Measurements from ENCODE around the gene MCCC1.
A peak's percentile ranks its signal among the peaks of the same experiment; 100 is the strongest.
"Not testable (repeated sequence)": the region's sequence is repeated elsewhere in the genome, so short reads cannot be mapped to it uniquely, and the experiment has no call there.

The MCCC1 gene

DNA sequence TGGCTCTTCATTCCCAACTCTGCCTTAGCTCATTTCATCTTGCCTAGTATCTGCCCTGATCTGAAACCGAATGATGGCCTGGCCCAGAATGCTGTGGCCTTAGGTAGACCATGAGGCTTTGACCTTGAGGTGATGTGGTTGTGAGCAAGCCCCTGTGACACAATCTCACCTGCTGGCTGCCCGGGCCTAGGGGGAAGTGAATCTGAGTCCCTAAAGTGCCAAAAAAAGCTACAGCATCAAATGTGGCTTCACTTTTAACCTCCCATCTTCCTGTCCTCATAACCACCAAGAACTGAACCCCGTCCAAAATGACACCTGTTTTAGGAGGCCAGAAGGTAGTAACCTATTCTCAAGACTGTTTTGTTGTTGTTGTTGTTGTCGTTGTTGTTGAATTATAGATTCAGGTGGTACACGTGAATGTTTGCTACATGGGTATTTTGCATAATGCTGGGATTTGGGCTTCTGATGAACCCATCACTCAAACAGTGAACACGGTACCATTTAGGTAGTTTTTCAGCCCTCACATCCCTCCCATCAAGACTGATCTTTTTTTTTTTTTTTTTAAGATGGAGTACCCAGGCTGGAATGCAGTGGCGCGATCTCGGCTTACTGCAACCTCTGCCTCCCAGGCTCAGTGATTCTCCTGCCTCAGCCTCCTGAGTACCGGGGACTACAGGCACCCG lies 54.6 kb downstream of the MCCC1 start:
- no peak for DNase-seq (ENCODE audit: low spot score)

- no peak for DNase-seq (ENCODE audit: low spot score)
Observed at GRCh38 chr3:183038757-183039156, 60.5 kb downstream of the MCCC1 start.

DNA sequence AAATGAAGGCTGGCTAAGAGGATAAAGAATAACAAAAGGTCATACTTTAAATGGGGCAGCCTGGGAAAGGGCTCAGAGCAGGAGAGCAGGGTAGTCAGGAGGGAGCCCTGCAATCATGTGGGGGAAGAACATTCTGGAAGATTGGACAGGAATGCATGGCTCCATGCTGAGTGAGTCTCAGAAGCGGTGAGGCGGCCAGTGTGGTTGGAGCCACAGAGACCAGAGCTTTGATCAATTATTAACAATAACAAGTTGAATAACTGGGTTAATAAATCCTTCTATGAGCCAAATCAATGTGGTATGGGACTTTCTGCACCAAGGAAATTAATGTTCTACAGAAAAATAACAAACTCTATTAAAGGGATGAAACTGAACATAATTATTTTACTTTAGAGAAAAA lies 61.1 kb downstream of the MCCC1 start:
- no peak for DNase-seq (ENCODE audit: low spot score)

DNA sequence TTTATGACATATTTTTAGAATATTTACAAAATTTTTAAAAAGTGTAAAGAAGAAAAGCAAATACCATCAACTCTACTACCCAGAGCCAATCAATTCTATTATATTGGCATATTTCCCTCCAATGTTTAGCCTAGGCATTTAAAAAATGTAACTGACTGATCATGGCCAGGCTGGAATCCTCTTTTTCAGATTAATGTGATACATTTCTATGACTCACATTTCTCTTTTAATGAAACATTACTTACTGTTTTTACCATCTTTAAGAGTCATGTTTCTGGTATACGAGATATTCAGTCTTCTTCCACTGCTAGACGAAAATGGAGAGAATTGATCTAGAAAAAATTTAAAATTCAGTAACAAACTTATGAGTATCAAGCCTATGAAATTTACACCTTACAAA lies 65.5 kb downstream of the MCCC1 start:
- no peak for DNase-seq (ENCODE audit: low spot score)

- no peak for DNase-seq (ENCODE audit: low spot score)
Observed at GRCh38 chr3:183032880-183033555, 66.3 kb downstream of the MCCC1 start.

- DNase-seq (ENCODE audit: low spot score): no peak
Observed at GRCh38 chr3:183031826-183032225, 67.5 kb downstream of the MCCC1 start.

- DNase-seq (ENCODE audit: low spot score): no peak
Observed at GRCh38 chr3:183028416-183028815, 70.9 kb downstream of the MCCC1 start.

- DNase-seq (ENCODE audit: low spot score): no peak
Observed at GRCh38 chr3:183027276-183027675, 72.0 kb downstream of the MCCC1 start.

DNA sequence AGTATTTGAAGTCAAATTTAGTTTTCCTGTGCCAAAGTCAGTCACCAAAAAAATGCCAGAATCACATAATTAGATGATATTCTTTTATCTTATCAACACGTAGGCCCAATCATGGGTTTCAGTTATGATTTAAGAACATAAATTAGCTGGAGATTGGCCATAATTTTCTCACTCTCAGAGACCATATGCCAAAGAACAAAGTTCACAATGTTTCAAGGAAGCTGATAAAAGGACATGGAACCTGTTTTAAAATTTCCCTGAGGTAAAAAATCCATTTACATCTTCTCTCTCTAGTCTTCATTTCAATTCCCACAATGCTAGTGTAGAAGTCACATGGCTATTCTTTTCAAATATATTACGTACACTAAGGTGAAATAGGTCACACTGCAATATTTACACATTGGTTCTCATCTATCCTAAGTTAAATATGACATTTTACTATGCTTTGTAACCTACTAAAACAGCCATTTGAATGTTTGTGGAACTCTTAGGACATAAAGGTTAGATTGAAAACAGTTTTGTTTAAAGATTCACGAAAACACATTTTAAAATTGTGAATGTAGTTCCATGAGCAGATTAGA lies 76.3 kb downstream of the MCCC1 start:
- no peak for DNase-seq (ENCODE audit: low spot score)

GRCh38 chr3:183018421-183019192 lies 80.7 kb downstream of the MCCC1 start:
- no peak for DNase-seq (ENCODE audit: low spot score)

DNA sequence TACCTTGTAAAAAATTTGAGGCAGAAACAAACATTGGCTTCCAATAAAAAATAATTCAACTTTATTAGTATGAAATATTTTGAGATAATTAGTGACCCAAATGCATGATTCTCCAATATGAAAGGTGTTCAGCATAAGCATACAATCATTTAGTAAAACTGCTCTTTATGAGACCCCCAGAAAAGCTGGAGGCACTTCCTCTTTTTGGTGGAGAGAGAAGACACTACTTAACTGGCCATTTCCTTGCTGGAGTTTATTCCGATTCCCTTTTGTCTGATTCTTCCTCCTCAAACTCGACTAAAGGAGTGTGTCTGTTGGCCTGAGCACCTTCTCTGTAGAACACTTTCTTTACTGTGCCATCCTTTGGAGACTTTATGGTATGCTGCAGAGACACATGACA lies 84.1 kb downstream of the MCCC1 start:
- no peak for DNase-seq (ENCODE audit: low spot score)

DNA sequence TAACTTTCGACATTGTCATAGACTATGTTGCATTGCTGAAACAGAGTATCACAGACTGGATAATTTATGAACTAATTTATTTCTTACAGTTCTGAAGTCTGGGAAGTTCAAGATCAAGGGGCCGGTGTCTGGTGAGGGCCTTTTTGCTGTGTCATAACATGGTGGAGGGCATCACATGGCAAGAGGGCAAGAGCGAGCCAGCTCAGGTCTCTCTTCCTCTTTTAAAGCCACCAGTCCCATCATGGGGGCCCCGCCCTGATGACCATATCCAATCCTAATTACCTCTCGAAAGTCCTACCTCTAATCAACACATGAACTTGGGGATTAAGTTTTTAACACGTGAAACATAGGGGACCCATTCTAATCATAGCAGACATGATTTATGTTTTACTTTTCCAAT lies 85.4 kb downstream of the MCCC1 start:
- no peak for DNase-seq (ENCODE audit: low spot score)

GRCh38 chr3:183013074-183013473 lies 86.2 kb downstream of the MCCC1 start:
- DNase-seq (ENCODE audit: low spot score): peak; percentile 20

DNA sequence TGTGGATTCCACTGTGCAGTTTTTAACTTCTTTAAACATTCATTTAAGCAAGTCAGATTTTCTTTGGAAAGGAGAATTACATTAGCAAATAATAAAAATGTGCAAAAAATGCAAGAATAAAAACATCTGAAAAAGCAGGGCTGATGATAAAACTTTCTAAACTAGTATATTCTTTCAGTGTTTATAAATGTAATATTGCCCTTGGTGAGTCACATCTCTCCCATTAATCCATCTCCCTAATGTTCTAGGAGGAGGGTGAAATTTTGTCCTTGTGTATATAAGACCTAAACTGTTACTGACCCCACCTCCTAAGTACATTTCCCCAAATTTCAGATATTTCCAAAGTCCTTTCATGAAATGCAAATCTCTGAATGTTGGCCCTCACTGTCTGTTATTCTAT lies 90.5 kb downstream of the MCCC1 start:
- DNase-seq (ENCODE audit: low spot score): no peak

- no peak for DNase-seq (ENCODE audit: low spot score)
Observed at GRCh38 chr3:183008303-183008702, 91.0 kb downstream of the MCCC1 start.

- no peak for DNase-seq (ENCODE audit: low spot score)
Observed at GRCh38 chr3:183006396-183007002, 92.8 kb downstream of the MCCC1 start.

GRCh38 chr3:182999767-183000166 lies 99.5 kb downstream of the MCCC1 start:
- DNase-seq (ENCODE audit: low spot score): no peak

- not testable (repeated sequence) for DNase-seq (ENCODE audit: low spot score)
Observed at GRCh38 chr3:182993486-182994201, 105.7 kb downstream of the MCCC1 start.

DNA sequence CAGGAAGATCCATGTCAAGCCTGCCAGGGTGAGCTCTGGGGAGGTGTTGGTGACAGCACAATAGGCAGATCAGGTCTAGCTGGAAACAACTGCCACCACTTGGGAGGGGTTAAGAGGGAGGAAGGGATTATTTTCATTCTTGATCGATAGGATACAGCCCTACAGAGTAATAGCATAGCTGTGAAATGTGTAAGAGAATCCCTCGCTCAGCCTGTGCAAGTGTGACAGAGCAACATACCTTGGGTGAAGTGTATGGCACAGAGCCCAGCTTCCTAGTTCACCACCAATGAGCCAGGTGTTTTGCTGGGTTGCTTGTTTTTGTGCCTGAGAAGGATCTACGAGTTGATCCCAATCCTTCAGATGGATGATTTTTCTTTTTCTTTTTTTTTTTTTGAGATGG lies 109.7 kb downstream of the MCCC1 start:
- no peak for DNase-seq (ENCODE audit: low spot score)

GRCh38 chr3:182986021-182986420 lies 113.3 kb downstream of the MCCC1 start:
- DNase-seq (ENCODE audit: low spot score): no peak

DNA sequence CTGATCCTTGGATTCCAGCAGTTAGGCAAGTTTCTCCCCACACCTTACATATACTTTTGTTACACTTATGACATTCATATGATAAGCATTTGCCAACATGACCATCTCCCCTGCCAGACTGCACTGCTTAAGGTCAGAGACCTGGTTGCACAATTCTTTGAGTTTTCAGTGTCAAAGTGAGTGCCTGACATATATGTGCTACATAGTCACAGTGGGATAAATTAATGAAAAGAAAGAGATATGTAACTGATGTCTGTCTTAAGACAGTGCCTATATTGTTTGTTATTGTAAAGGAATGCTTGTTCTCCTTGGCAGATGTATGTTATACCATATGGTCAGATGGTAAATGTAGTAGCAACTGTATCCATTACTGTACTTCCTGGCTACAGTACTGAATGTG lies 115.4 kb downstream of the MCCC1 start:
- DNase-seq (ENCODE audit: low spot score): no peak

DNA sequence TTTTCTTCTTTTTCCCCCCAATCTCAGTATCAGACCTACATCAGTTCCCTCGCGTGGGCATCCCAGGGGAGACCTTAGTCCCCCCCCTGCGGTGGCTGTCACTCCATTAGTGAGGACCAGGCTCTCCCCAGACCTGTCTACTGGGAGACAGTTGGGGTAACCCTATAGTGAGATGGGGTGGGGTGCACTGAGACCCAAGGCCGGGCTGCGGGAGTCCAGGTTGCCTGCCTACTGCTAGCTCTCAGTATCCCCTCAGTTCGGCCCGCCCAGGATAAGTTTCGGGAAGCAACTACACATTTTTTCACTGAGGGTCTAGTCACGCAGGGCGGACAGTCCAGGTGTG lies 118.3 kb downstream of the MCCC1 start:
- no peak for DNase-seq (ENCODE audit: low spot score)
